H1 (cell line): ENCODE measurements around the gene IQCM. TPM values are rescaled to one million over a fixed set of nuclear protein-coding genes. Genes with fewer than 3 reads are reported as not detected.
"Not testable (repeated sequence)": the region's sequence is repeated elsewhere in the genome, so short reads cannot be mapped to it uniquely, and the experiment has no call there.

Source experiments
- CTCF ChIA-PET: fragments of 300-600 bp; sonication (Branson Sonifier 250); formaldehyde crosslinking; loops from one replicate; lab custom pipeline; 2021; ENCODE audit not compliant: partially characterized antibody; lab: Charles Lee
- POLR2A ChIA-PET: fragments of 300-600 bp; sonication (Branson Sonifier 250); formaldehyde crosslinking; loops from one replicate; lab custom pipeline; 2021; ENCODE audit warnings: inconsistent platforms; ENCODE audit not compliant: partially characterized antibody; lab: Charles Lee
- DNase-seq, 2 experiments: peaks; one replicate each; pipeline versions ENCODE4 v3.0.0 to v3.0.0-alpha.2; 2010 to 2022; ENCODE audit warnings: low spot score in 2 of 2, low read depth in 1 of 2, mixed read lengths in 1 of 2
- FAIRE-seq: peaks from 2 replicates; lab custom pipeline; 2011; peaks lifted over from hg19 to GRCh38; lab: Jason Lieb, UNC
- H2AFZ ChIP-seq: 2 replicates; pipeline ENCODE4 v1.8.1; 2012; ENCODE audit warnings: low read length, inconsistent platforms
- H2AK5ac ChIP-seq: 2 replicates; pipeline ENCODE4 v1.6.1; 2013; ENCODE audit warnings: low read depth, low read length
- H2BK120ac ChIP-seq: replicated peaks from 2 replicates; pipeline ENCODE3; 2013; ENCODE audit warnings: low read depth, low read length, inconsistent platforms
- H2BK12ac ChIP-seq: 2 replicates; pipeline ENCODE4 v1.6.1; 2013; ENCODE audit warnings: low read depth, low read length
- H2BK15ac ChIP-seq: 2 replicates; pipeline ENCODE4 v1.6.1; 2013; ENCODE audit warnings: low read length
- H2BK20ac ChIP-seq: 2 replicates; pipeline ENCODE4 v1.6.1; 2013; ENCODE audit warnings: low read length
- H2BK5ac ChIP-seq: 2 replicates; pipeline ENCODE4 v1.6.1; 2013; ENCODE audit warnings: low read depth, low read length
- H3K14ac ChIP-seq: 2 replicates; pipeline ENCODE4 v1.6.1; 2013; ENCODE audit warnings: inconsistent platforms; ENCODE audit not compliant: insufficient read length
- H3K18ac ChIP-seq: 2 replicates; pipeline ENCODE4 v1.6.1; 2013; ENCODE audit warnings: low read length; ENCODE audit errors: extremely low read depth
- H3K23ac ChIP-seq: 2 replicates; pipeline ENCODE4 v1.6.1; 2013; ENCODE audit warnings: inconsistent platforms; ENCODE audit not compliant: insufficient read length
- H3K23me2 ChIP-seq: 2 replicates; pipeline ENCODE4 v1.6.1; 2013; ENCODE audit warnings: low read depth, low read length
- H3K27ac ChIP-seq: 2 replicates; pipeline ENCODE4 v1.6.1; 2011; ENCODE audit warnings: low read depth, low read length, inconsistent platforms
- H3K27me3 ChIP-seq, 4 experiments: replicated peaks in 1 of 4; 1 replicate in 1 of 4; 2 replicates in 3 of 4; pipeline versions ENCODE4 v1.6.1 to v1.8.1; 2011 to 2013; ENCODE audit warnings: low read length in 3 of 4, mild to moderate bottlenecking in 3 of 4, inconsistent platforms in 2 of 4, mixed read lengths in 2 of 4, moderate library complexity in 1 of 4; ENCODE audit not compliant: control insufficient read depth in 3 of 4, insufficient read depth in 3 of 4; ENCODE audit errors: extremely low read depth in 1 of 4
- H3K36me3 ChIP-seq, 4 experiments: 2 replicates each; pipeline versions ENCODE4 v1.6.1 to v1.8.1; 2011 to 2013; ENCODE audit warnings: mild to moderate bottlenecking in 4 of 4, low read length in 3 of 4, moderate library complexity in 2 of 4, control low read depth in 1 of 4, inconsistent platforms in 1 of 4; ENCODE audit not compliant: insufficient read depth in 4 of 4, control insufficient read depth in 2 of 4
- H3K4ac ChIP-seq: replicated peaks from 2 replicates; pipeline ENCODE3; 2013; ENCODE audit warnings: low read length, low read depth, mixed read lengths, inconsistent platforms; ENCODE audit not compliant: insufficient read length
- H3K4me1 ChIP-seq, 4 experiments: replicated peaks in 1 of 4; 1 replicate in 1 of 4; 2 replicates in 3 of 4; pipeline versions ENCODE4 v1.6.1 to v1.8.1; 2011 to 2013; ENCODE audit warnings: low read length in 3 of 4, inconsistent platforms in 2 of 4, mixed read lengths in 1 of 4; ENCODE audit not compliant: insufficient read depth in 4 of 4, control insufficient read depth in 3 of 4
- H3K4me2 ChIP-seq, 2 experiments: 2 replicates each; pipeline versions ENCODE4 v1.6.1 to v1.8.1; 2011 to 2013; ENCODE audit warnings: low read depth in 2 of 2, low read length in 2 of 2, control low read depth in 1 of 2, inconsistent platforms in 1 of 2, mild to moderate bottlenecking in 1 of 2; ENCODE audit not compliant: insufficient read depth in 1 of 2
- H3K4me3 ChIP-seq, 4 experiments: fragments of 200-600, 300-600 bp in 1 of 4; sonication (generic), shearing (Covaris generic), sonication (Bioruptor Twin) in 1 of 4; 2 replicates each; pipeline versions ENCODE4 v1.5.1 to v1.8.1; 2011 to 2016; ENCODE audit warnings: low read length in 4 of 4, low read depth in 3 of 4, control low read depth in 2 of 4, inconsistent platforms in 2 of 4, mild to moderate bottlenecking in 2 of 4, mixed read lengths in 1 of 4, moderate library complexity in 1 of 4; ENCODE audit not compliant: insufficient read depth in 2 of 4; ENCODE audit errors: extremely low read depth in 1 of 4
- H3K56ac ChIP-seq: replicated peaks from 2 replicates; pipeline ENCODE3; 2013; ENCODE audit warnings: low read depth, mild to moderate bottlenecking, mixed read lengths, low read length, inconsistent platforms; ENCODE audit not compliant: insufficient read length
- H3K79me1 ChIP-seq: 2 replicates; pipeline ENCODE4 v1.6.1; 2013; ENCODE audit warnings: low read depth, low read length, control low read depth
- H3K79me2 ChIP-seq, 2 experiments: 2 replicates each; pipeline versions ENCODE4 v1.6.1 to v1.8.1; 2012 to 2013; ENCODE audit warnings: low read length in 2 of 2, mild to moderate bottlenecking in 2 of 2, inconsistent platforms in 1 of 2; ENCODE audit not compliant: insufficient read depth in 2 of 2, control insufficient read depth in 1 of 2
- H3K9ac ChIP-seq, 4 experiments: replicated peaks in 1 of 4; 1 replicate in 1 of 4; 2 replicates in 3 of 4; pipeline versions ENCODE4 v1.6.1 to v1.8.1; 2011 to 2013; ENCODE audit warnings: low read depth in 3 of 4, low read length in 3 of 4, control low read depth in 2 of 4, mild to moderate bottlenecking in 2 of 4, moderate library complexity in 2 of 4, inconsistent platforms in 1 of 4; ENCODE audit errors: extremely low read depth in 1 of 4
- H3K9me3 ChIP-seq, 2 experiments: 2 replicates each; pipeline versions ENCODE4 v1.6.1 to v1.8.1; 2012 to 2013; ENCODE audit warnings: mild to moderate bottlenecking in 2 of 2, moderate library complexity in 2 of 2, control low read depth in 1 of 2, inconsistent platforms in 1 of 2, low read depth in 1 of 2, low read length in 1 of 2, mixed read lengths in 1 of 2; ENCODE audit not compliant: insufficient read depth in 2 of 2
- H4K20me1 ChIP-seq, 2 experiments: replicated peaks in 1 of 2; 2 replicates each; pipeline versions ENCODE3 to v1.8.1; 2011 to 2013; ENCODE audit warnings: inconsistent platforms in 2 of 2, low read length in 2 of 2, mild to moderate bottlenecking in 1 of 2; ENCODE audit not compliant: insufficient read depth in 2 of 2, control insufficient read depth in 1 of 2
- H4K5ac ChIP-seq: 2 replicates; pipeline ENCODE4 v1.6.1; 2013; ENCODE audit warnings: low read length, low read depth, mixed read lengths, inconsistent platforms; ENCODE audit not compliant: insufficient read length
- H4K8ac ChIP-seq: 2 replicates; pipeline ENCODE4 v1.8.0; 2013; ENCODE audit warnings: mild to moderate bottlenecking, moderate library complexity, low read length, inconsistent platforms; ENCODE audit not compliant: insufficient read depth; ENCODE audit errors: extremely low read depth
- H4K91ac ChIP-seq: replicated peaks from 2 replicates; pipeline ENCODE3; 2013; ENCODE audit warnings: low read length, mixed read lengths, inconsistent platforms; ENCODE audit not compliant: insufficient read length
- WGBS, 2 experiments: shearing (Covaris generic) in 1 of 2; methylation state at CpG; one replicate each; pipeline versions ENCODE4 v1.1.6 to v1.1.7; 2013 to 2015; ENCODE audit warnings: low lambda C conversion rate in 2 of 2, mixed read lengths in 2 of 2, inconsistent platforms in 1 of 2, low coverage in 1 of 2, missing lambda C conversion rate in 1 of 2; ENCODE audit not compliant: insufficient replicate concordance in 2 of 2, insufficient coverage in 1 of 2, insufficient read length in 1 of 2; ENCODE audit errors: extremely low coverage in 1 of 2, missing lambda C conversion rate in 1 of 2; 5-methylcytosine and 5-hydroxymethylcytosine counted together
- polyA plus RNA-seq, 7 experiments: library from polyadenylated mRNA; depleted of rRNA in 3 of 7; stranded (reverse) in 5 of 7; unstranded in 2 of 7; fragments of >200 nt in 5 of 7; fragments of 200-250 nt in 2 of 7; gene quantifications; 1 replicate in 5 of 7; 2 replicates in 1 of 7; 4 replicates in 1 of 7; pipeline versions ENCODE4 v1.2.1 to v1.2.3, GENCODE V29; 2011 to 2013; ENCODE audit warnings: missing spikeins in 2 of 7, mixed read lengths in 2 of 7
- total RNA-seq: library from RNA; stranded (reverse); fragmentation: NEBNext Ultra II Directional; extraction: Animal tissue kit (Norgen Biotek cat#: 25700); gene quantifications from 2 replicates; pipeline ENCODE4 v1.2.1, GENCODE V29; 2021

The IQCM gene
- total and polyA plus RNA-seq, 2 of the 8 experiments (the other 6 are each of a cell fraction or from before 2014, with no cell fraction given) = not detected

DNA sequence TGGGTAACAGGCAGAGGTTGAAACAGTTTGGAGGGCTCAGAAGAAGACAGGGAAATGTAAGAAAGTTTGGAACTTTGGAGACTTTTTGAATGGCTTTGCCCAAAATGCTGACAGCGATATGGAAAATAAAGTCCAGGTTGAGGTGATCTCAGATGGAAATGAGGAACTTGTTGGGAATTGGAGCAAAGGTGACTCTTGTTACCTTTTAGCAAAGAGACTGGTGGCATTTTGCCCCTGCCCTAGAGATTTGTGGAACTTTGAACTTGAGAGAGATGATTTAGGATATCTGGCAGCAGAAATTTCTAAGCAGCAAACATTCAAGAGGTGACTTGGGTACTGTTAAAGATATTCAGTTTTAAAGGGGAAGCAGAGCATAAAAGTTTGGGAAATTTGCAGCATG, 308.3 kb downstream of the IQCM start:
- H3K27ac ChIP-seq, H3K9me3 ChIP-seq, H2BK20ac ChIP-seq, H2BK120ac ChIP-seq, H2AK5ac ChIP-seq, H3K4ac ChIP-seq, H2BK5ac ChIP-seq, POLR2A ChIA-PET, H3K36me3 ChIP-seq, H3K14ac ChIP-seq, H3K4me2 ChIP-seq, H3K23ac ChIP-seq, CTCF ChIA-PET, H4K20me1 ChIP-seq, H3K9ac ChIP-seq, H3K4me1 ChIP-seq, H2AFZ ChIP-seq, H4K5ac ChIP-seq, H4K8ac ChIP-seq, H3K79me1 ChIP-seq, H3K23me2 ChIP-seq, H3K4me3 ChIP-seq, H3K79me2 ChIP-seq, H3K27me3 ChIP-seq, H2BK12ac ChIP-seq, H2BK15ac ChIP-seq, FAIRE-seq, H3K18ac ChIP-seq, H3K56ac ChIP-seq, DNase-seq, H4K91ac ChIP-seq: not testable (repeated sequence)
- 89% methylated on average over 1 of the region's 1 CpG; no CpG with 5 or more reads in 1 of the 2 experiments for WGBS, 2 experiments
